GM19193 (cell line): ENCODE measurements around the gene KIFC1.

Experiments
- POLR2A ChIP-seq: IDR thresholded peaks from 4 replicates; pipeline ENCODE4 v1.6.1; 2011; ENCODE audit not compliant: insufficient read depth, insufficient read length; ENCODE audit errors: extremely low read depth

Gene KIFC1

GRCh38 chr6:33380272-33380981, 11.2 kb upstream of the KIFC1 start:
- no peak for TF ChIP-seq POLR2A

DNA sequence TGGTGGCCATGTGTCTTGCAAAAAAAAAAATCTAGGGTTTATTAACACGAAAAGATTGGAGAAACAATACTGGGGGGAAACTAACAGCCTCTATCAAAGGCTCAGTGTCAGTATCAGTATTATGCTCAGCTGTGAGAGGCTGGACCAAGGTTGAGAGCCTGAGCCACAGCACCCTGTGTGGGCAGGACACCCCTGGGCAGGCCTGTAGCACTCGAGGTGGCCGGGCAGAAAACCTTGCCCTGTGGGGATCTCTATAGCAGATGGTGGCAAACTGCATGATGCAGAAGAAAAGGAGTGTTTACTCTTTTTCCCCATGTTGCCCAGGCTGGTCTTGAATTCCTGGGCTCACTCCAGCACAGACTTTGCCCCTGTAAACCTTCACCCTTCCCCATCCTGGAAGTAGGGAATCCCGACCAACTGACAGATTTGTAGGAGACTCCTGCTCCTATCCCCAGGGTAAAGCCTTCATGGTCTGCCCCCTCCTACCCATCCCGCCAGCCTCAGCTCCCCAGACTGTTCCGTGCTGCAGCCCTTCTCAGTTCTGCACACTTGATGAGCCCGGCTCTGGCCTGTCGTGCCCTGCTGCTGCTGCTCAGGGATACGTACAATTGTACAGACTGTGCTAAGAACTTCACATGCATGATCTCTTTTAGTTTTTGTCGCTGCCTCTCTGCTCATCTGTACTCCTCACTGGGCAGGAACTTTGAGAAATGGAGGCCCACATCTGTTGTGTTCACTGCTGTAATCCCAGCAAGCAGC, 8.0 kb upstream of the KIFC1 start:
- TF ChIP-seq POLR2A, result no peak

GRCh38 chr6:33384581-33385020, 7.0 kb upstream of the KIFC1 start:
- TF ChIP-seq POLR2A, result no peak

GRCh38 chr6:33390173-33390572, 1.4 kb upstream of the KIFC1 start:
- TF ChIP-seq POLR2A, result no peak

DNA sequence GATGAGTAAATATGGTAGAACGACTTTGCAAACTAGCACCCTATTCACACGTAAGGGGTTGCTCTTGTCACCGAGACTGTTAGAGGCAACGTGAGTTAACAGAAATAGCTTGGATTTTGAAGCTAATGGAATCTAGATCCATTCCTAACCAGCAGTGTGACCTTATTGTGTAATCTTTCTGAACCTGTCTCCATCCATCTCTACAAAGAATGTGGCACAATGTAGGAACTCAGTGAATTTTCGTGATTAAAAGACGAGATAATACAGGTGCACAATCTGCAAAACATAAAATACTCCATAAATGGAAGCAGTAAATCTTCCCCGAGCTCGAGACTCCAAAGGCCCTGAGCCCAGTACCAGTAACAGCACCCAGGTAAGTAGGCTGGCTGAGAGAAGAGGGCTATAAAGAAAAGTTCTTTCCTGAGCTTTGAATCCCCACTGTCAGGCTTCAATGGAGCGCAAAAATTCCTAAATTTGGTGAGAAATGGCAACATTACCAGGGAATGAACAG, 801 bp upstream of the KIFC1 start:
- no peak for TF ChIP-seq POLR2A

DNA sequence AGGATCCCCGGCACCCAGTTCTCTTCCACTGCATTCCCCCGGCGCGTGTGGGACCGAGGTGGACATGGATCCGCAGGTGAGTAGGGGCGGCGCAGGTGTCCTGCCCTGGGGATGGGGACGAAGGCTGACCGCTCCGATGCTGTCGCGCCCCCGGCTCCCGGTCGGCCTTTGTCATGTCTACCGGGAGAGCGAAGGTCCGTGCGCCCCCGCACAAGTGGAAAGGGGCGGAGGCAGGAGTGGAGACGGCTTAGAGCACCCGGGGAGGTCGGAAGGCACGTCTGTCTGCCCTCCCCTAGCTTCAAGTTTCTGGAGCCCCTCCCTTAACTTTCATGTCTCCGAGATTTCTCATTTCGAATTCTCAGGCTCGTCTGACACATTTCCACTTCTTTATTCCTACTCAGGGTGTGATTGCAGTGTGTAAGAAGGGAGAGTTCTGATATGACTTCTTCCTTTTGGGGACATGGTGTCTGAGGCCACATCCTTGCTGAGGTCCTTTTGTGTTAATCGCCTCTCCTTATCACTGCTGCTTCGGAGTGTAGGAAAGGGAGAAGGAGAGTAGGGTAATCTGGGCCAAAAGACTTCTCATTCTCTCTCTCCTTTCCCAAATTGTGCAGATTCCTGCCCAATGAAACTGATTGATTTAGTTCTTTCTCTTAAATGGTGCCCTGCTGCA, 435 bp downstream of the KIFC1 start:
- no peak for TF ChIP-seq POLR2A

DNA sequence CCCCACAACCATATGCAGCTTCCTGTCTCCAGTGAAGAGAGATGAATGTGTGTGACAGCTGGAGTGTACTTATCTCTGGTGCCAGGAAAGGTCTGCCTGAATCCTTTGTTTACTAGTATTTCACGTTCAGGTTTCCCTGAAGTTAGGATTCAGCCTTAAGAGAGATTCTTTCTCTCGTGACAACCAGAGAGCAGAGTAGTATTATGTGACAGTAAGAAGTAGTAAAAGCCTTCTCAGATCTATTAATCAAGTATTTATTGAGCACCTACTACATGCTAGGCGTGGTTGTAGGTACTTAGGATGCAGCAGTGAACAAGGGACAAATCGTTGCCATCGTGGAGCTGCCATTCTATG, 949 bp downstream of the KIFC1 start:
- no peak for TF ChIP-seq POLR2A

DNA sequence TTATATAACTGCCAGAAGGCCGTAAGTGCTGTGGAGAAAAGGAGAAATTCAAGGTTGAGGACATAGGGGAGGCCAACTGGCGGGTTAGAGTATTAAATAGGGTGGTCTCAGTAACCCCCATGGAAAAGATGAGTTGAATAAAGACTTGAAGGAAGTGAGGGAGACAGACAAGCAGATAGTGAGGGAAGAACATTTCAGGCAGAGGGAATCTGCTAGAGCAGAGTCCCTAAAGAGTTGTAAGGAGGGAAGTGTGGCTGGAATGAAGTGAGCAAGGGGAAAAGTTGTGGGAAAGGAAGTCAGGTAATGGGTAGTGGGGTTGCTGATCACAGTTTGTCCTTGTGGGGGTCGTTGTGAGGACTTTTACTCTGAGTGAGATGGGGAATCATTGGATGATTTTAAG, 1.4 kb downstream of the KIFC1 start:
- TF ChIP-seq POLR2A, result no peak

- TF ChIP-seq POLR2A, result no peak
Measured at GRCh38 chr6:33397541-33397940, 5.9 kb downstream of the KIFC1 start.

DNA sequence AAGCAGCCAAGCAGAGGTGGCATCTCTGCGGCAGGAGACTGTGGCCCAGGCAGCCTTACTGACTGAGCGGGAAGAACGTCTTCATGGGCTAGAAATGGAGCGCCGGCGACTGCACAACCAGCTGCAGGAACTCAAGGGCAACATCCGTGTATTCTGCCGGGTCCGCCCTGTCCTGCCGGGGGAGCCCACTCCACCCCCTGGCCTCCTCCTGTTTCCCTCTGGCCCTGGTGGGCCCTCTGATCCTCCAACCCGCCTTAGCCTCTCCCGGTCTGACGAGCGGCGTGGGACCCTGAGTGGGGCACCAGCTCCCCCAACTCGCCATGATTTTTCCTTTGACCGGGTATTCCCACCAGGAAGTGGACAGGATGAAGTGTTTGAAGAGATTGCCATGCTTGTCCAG, 13.3 kb downstream of the KIFC1 start:
- no peak for TF ChIP-seq POLR2A

DNA sequence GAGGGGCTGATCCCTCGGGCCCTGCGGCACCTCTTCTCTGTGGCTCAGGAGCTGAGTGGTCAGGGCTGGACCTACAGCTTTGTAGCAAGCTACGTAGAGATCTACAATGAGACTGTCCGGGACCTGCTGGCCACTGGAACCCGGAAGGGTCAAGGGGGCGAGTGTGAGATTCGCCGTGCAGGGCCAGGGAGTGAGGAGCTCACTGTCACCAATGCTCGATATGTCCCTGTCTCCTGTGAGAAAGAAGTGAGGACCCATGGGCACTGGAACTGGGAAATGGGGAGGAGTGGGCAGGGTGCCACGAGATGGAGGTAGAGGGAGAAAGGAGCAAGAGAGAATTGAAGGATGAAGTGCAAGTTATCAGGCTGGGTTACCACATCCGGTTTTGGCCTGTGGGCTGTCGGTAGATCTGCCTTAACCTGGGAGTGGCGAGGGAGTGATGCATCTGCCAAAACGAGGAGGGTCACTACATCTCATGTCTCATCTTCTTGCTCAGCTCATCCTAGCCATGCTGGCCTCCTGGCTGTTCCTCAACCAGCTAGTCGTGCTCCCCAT, 13.8 kb downstream of the KIFC1 start:
- no peak for TF ChIP-seq POLR2A

DNA sequence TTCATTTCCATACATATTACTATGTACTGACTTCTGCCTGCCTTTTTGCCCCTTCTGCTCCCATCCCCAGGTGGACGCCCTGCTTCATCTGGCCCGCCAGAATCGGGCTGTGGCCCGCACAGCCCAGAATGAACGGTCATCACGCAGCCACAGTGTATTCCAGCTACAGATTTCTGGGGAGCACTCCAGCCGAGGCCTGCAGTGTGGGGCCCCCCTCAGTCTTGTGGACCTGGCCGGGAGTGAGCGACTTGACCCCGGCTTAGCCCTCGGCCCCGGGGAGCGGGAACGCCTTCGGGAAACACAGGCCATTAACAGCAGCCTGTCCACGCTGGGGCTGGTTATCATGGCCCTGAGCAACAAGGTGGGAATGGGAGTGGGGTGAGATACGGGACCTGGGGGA, 14.5 kb downstream of the KIFC1 start:
- TF ChIP-seq POLR2A, result no peak

DNA sequence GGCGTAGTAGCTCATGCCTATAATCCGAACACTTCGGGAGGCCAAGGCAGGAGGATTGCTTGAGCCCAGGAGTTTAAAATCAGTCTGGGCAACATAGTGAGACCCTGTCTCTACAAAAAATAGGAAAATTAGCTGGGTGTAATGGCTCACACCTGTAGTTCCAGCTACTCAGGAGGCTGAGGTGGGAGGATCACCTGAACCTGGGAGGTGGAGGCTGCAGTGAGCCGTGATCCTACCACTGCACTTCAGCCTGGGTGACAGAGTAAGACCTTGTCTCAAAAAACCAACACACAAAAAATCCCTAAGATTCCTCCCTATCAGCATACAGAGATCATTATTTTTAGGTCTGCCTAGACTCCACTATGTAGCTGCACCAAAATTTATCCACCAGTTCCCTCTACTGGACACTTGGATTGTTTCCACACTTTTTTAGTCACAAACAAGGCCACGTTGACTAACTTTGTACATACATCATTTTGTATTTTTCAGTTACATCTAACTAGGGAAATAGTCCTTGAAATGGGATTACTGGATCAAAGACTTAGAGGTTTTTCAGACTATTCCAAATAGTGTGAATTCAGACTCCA, 15.6 kb downstream of the KIFC1 start:
- no peak for TF ChIP-seq POLR2A

DNA sequence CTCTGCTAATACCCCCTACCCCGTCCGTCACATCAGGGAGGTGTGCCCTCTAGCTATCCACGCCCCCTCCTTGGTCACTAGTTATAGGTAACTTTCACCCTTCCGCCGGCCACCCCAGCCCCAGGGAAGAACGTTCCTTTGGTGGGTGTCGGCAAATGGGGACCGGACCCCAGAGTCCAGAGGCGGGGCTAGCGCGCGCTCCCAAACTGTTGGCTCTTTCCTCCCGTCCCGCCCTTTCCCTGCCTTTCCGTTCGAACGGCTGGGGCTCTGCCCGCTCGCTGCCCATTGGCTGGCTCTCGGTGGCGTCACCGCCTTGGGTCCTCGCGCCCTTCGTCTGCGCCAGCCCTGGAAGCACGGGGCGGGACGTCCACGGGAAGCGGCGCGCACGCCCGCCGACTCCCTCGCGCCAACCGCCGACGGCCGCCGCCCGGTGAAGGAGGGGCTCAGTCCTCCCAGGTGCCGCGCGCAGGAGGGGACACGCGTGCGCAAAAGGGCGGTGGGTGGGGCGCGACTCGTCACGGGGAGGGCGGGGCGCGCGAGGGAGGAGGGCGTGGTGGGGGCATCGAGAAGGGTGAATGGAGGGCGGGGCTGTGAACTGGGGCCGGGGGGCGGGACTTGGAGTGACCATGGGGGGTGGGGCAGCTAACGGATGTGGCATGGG, 18.6 kb downstream of the KIFC1 start:
- TF ChIP-seq POLR2A, result peak; percentile 63
